ENCODE data around the gene C22orf42. TPM values are rescaled to one million over a fixed set of nuclear protein-coding genes. Genes with fewer than 3 reads are reported as not detected.
A peak's percentile ranks its signal among the peaks of the same experiment; 100 is the strongest.
"Not testable (repeated sequence)": the region's sequence is repeated elsewhere in the genome, so short reads cannot be mapped to it uniquely, and the experiment has no call there.

The C22orf42 gene
- total RNA-seq, 1 donor from 2014 or later = not detected

- DNase-seq (ENCODE audit: low read depth in 2 of 2) = peak in 1 of 2 donors; percentile 69
Measured at GRCh38 chr22:32135958-32136357, 23.1 kb downstream of the C22orf42 start.

- DNase-seq (ENCODE audit: low read depth in 2 of 2) = not testable (repeated sequence)
Measured at GRCh38 chr22:32134796-32135195, 24.3 kb downstream of the C22orf42 start.

- DNase-seq (ENCODE audit: low read depth in 2 of 2) = no peak
Measured at GRCh38 chr22:32132783-32133182, 26.3 kb downstream of the C22orf42 start.

GRCh38 chr22:32132126-32132525, 27.0 kb downstream of the C22orf42 start:
- DNase-seq (ENCODE audit: low read depth in 2 of 2) = no peak

- DNase-seq (ENCODE audit: low read depth in 2 of 2) = no peak
Measured at GRCh38 chr22:32130464-32130863, 28.6 kb downstream of the C22orf42 start.

- DNase-seq (ENCODE audit: low read depth in 2 of 2) = no peak
Measured at GRCh38 chr22:32127904-32128303, 31.2 kb downstream of the C22orf42 start.

GRCh38 chr22:32123657-32124056, 35.4 kb downstream of the C22orf42 start:
- no peak for DNase-seq (ENCODE audit: low read depth in 2 of 2)

- no peak for DNase-seq (ENCODE audit: low read depth in 2 of 2)
Measured at GRCh38 chr22:32122899-32123298, 36.2 kb downstream of the C22orf42 start.

- no peak for DNase-seq (ENCODE audit: low read depth in 2 of 2)
Measured at GRCh38 chr22:32120603-32121002, 38.5 kb downstream of the C22orf42 start.

- no peak for DNase-seq (ENCODE audit: low read depth in 2 of 2)
Measured at GRCh38 chr22:32119568-32120235, 39.4 kb downstream of the C22orf42 start.

- no peak for DNase-seq (ENCODE audit: low read depth in 2 of 2)
Measured at GRCh38 chr22:32112380-32112779, 46.7 kb downstream of the C22orf42 start.

- DNase-seq (ENCODE audit: low read depth in 2 of 2) = peak in 1 of 2 donors; percentile 19
Measured at GRCh38 chr22:32106930-32107329, 52.2 kb downstream of the C22orf42 start.

GRCh38 chr22:32103658-32104315, 55.3 kb downstream of the C22orf42 start:
- peak in 1 of 2 donors; percentile 30 for DNase-seq (ENCODE audit: low read depth in 2 of 2)

GRCh38 chr22:32100711-32101110, 58.4 kb downstream of the C22orf42 start:
- no peak for DNase-seq (ENCODE audit: low read depth in 2 of 2)

Other genes with a start within 250 kb of the C22orf42 start
- 106 and 111 TPM in 2 replicates for gene YWHAH, start 214.8 kb downstream of the C22orf42 start, total RNA-seq
- gene SLC5A1, start 116.0 kb downstream of the C22orf42 start, total RNA-seq = under 0.01 TPM in 2 replicates
- gene RFPL2, start 45.8 kb upstream of the C22orf42 start, total RNA-seq = 0.13 TPM in 1 of 2 replicates, not detected in the other
- 3.0 and 4.6 TPM in 2 replicates for gene SLC5A4, start 96.0 kb upstream of the C22orf42 start, total RNA-seq
- gene RFPL3, start 198.6 kb upstream of the C22orf42 start, total RNA-seq = not detected in 2 replicates

Measured in dermis microvascular lymphatic vessel endothelial cell (primary cell).